Measurements from ENCODE around the gene PAX5.

DNA sequence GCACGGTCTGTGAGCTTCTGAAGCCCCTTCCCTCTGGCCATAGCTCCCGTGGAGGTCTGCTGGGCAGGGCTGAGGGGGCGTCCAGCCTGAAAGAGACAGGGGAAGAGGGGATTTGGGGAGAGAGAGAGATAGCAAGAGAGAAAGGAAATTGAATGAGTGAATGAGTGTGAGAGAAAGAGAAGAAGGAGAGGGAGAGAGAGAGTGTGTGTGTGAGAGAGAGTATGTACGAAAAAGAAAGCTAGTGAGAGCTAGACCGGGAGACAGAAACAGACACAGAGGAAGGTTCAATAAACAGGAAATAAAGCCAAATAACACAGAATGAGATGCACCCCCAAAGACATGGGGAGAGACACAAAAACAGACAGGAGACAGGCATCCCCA lies 37.4 kb downstream of the PAX5 start:
- TF ChIP-seq BHLHE40 (IDR thresholded peaks at IDR 0.05; ENCODE audit: borderline replicate concordance) (no peak), SP1 (IDR thresholded peaks at IDR 0.05) (no peak), ARNT (IDR thresholded peaks at IDR 0.05) (no peak)
